Activated gamma-delta T cell (primary cell): ENCODE data around the gene KIF27.
"Not testable (repeated sequence)": the region's sequence is repeated elsewhere in the genome, so short reads cannot be mapped to it uniquely, and the experiment has no call there.

Experiments
- DNase-seq: peaks from one replicate; lab custom pipeline; 2025; lab: John Stamatoyannopoulos, UW

The KIF27 gene

GRCh38 chr9:83803941-83804340 is 117.3 kb downstream of the KIF27 start:
- not testable (repeated sequence) for DNase-seq

GRCh38 chr9:83800236-83801033 is 120.8 kb downstream of the KIF27 start:
- DNase-seq: no peak

GRCh38 chr9:83794051-83794450 is 127.2 kb downstream of the KIF27 start:
- no peak for DNase-seq

- DNase-seq: no peak
Observed at GRCh38 chr9:83792746-83793145, 128.5 kb downstream of the KIF27 start.
